Measurements from ENCODE around the gene MTRF1L.

DNA sequence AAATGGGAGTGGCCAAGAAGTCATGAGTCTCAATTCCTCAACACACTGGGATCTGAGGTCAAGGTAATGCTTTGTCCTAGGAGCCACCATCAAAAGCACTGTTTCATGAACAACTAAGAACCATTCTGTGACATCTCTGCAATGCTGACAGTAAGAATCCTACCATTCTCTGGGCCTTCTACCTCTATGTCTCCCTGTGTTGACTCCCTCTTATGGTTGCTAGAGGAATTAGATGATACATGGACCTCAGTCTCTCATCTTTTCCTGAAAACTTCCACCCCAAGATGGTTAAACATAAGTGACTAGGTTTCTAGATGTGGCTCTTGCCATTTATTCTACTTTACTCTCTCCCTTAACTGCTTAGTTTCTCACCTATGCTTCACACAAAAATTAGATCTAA is 9.1 kb downstream of the MTRF1L start:
- TF ChIP-seq, protein P1, sequence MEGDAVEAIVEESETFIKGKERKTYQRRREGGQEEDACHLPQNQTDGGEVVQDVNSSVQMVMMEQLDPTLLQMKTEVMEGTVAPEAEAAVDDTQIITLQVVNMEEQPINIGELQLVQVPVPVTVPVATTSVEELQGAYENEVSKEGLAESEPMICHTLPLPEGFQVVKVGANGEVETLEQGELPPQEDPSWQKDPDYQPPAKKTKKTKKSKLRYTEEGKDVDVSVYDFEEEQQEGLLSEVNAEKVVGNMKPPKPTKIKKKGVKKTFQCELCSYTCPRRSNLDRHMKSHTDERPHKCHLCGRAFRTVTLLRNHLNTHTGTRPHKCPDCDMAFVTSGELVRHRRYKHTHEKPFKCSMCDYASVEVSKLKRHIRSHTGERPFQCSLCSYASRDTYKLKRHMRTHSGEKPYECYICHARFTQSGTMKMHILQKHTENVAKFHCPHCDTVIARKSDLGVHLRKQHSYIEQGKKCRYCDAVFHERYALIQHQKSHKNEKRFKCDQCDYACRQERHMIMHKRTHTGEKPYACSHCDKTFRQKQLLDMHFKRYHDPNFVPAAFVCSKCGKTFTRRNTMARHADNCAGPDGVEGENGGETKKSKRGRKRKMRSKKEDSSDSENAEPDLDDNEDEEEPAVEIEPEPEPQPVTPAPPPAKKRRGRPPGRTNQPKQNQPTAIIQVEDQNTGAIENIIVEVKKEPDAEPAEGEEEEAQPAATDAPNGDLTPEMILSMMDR (IDR thresholded peaks at IDR 0.05): no peak
- TF ChIP-seq POLR2A (IDR thresholded peaks at IDR 0.05): no peak
- TF ChIP-seq EP300 (IDR thresholded peaks at IDR 0.05): no peak
- no peak for TF ChIP-seq POLR2AphosphoS5 (IDR thresholded peaks at IDR 0.05)
